ENCODE measurements around the gene FAM111A.

The FAM111A gene

DNA sequence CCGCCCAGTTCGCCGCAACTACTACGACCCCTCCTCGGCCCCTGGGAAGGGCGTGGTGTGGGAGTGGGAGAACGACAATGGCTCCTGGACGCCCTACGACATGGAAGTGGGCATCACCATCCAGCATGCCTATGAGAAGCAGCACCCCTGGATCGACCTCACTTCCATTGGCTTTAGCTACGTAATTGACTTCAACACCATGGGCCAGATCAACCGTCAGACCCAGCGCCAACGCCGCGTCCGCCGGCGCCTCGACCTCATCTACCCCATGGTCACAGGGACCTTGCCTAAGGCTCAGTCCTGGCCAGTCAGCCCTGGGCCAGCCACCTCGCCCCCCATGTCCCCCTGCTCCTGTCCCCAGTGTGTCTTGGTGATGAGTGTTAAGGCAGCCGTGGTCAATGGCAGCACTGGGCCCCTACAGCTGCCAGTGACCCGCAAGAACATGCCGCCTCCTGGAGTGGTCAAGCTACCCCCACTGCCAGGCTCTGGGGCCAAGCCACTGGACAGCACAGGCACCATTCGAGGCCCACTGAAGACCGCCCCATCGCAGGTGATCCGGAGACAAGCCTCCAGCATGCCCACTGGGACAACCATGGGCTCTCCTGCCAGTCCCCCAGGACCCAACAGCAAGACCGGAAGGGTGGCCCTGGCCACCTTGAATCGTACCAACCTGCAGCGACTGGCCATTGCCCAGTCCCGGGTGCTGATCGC is 39.2 kb downstream of the FAM111A start (continued):
- no peak for TF ChIP-seq GLIS2 (tag by site-specific recombination; IDR thresholded peaks at IDR 0.05)
- TF ChIP-seq ZNF560 (tag by site-specific recombination; IDR thresholded peaks at IDR 0.05; ENCODE audit: borderline replicate concordance) = no peak
- TF ChIP-seq, protein P1, sequence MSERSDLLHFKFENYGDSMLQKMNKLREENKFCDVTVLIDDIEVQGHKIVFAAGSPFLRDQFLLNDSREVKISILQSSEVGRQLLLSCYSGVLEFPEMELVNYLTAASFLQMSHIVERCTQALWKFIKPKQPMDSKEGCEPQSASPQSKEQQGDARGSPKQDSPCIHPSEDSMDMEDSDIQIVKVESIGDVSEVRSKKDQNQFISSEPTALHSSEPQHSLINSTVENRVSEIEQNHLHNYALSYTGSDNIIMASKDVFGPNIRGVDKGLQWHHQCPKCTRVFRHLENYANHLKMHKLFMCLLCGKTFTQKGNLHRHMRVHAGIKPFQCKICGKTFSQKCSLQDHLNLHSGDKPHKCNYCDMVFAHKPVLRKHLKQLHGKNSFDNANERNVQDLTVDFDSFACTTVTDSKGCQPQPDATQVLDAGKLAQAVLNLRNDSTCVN (tag by site-specific recombination; optimal IDR thresholded peaks at IDR 0.05) = no peak
- TF ChIP-seq ZNF776 (tag by site-specific recombination; IDR thresholded peaks at IDR 0.05; ENCODE audit: borderline replicate concordance) = no peak
- TF ChIP-seq ZNF561 (tag by site-specific recombination; IDR thresholded peaks at IDR 0.05; ENCODE audit: borderline replicate concordance) = no peak
- no peak for TF ChIP-seq ZNF544 (tag by site-specific recombination; IDR thresholded peaks at IDR 0.05)
- TF ChIP-seq ZSCAN16 (tag by site-specific recombination; IDR thresholded peaks at IDR 0.05) = no peak

DNA sequence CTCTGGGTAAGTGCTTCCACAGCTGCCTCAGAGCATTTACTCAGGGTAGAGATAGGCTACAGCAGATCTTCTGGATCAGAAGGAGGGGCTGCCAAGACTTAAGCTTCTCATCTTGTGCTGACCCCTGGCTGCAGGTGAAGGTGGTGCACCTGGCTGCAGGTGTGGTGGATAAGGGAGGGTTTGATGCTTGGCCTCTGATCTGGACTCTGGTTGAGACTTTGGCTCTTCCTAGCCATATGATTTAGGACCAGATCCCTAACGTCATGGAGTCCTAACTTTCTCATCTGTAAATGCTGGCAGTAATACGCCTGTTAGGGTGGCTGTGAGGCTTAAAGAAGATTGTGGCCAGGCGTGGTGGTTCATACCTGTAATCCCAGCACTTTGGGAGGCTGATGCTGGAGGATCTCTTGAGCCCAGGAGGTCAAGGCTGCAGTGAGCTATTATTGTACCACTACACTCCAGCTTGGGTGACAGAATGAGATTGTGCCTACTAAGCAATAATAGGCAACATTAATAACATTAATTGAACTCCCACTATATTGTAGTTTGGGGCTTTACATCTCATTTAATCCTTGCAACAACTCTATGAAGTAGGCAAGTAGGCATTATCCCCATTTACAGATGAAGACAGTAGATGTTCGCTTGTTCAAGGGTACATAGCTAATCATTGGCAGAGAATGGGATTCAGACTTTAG is 39.9 kb downstream of the FAM111A start:
- Histone ChIP-seq H3K4me3 (ENCODE audit: low read depth, low read length) (no peak overlapping the region), H3K36me3 (ENCODE audit: control insufficient read depth in 2 of 2, insufficient read depth in 1 of 2, low read length in 2 of 2) (peaks cover 0 to 22% of the 10 kb centered on the region in 2 experiments; a peak in 1 of 3 replicates), H3K9me3 (ENCODE audit: control insufficient read depth, insufficient read depth, low read depth, low read length) (no peaks in the 10 kb centered on the region), H3K27ac (ENCODE audit: extremely low read depth, low read depth, low read length) (no peak overlapping the region), H3K4me1 (ENCODE audit: control insufficient read depth, insufficient read depth, low read length) (no peaks in the 10 kb centered on the region)
- no peak for TF ChIP-seq YY1 (tag by site-specific recombination; IDR thresholded peaks at IDR 0.05)
- TF ChIP-seq, protein P2, sequence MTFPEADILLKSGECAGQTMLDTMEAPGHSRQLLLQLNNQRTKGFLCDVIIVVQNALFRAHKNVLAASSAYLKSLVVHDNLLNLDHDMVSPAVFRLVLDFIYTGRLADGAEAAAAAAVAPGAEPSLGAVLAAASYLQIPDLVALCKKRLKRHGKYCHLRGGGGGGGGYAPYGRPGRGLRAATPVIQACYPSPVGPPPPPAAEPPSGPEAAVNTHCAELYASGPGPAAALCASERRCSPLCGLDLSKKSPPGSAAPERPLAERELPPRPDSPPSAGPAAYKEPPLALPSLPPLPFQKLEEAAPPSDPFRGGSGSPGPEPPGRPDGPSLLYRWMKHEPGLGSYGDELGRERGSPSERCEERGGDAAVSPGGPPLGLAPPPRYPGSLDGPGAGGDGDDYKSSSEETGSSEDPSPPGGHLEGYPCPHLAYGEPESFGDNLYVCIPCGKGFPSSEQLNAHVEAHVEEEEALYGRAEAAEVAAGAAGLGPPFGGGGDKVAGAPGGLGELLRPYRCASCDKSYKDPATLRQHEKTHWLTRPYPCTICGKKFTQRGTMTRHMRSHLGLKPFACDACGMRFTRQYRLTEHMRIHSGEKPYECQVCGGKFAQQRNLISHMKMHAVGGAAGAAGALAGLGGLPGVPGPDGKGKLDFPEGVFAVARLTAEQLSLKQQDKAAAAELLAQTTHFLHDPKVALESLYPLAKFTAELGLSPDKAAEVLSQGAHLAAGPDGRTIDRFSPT (tag by site-specific recombination; IDR thresholded peaks at IDR 0.05) = no peak
- no peak for TF ChIP-seq SALL2 (tag by site-specific recombination; IDR thresholded peaks at IDR 0.05; ENCODE audit: borderline replicate concordance)
- TF ChIP-seq ZNF544 (tag by site-specific recombination; IDR thresholded peaks at IDR 0.05) = no peak
- TF ChIP-seq, protein P3, sequence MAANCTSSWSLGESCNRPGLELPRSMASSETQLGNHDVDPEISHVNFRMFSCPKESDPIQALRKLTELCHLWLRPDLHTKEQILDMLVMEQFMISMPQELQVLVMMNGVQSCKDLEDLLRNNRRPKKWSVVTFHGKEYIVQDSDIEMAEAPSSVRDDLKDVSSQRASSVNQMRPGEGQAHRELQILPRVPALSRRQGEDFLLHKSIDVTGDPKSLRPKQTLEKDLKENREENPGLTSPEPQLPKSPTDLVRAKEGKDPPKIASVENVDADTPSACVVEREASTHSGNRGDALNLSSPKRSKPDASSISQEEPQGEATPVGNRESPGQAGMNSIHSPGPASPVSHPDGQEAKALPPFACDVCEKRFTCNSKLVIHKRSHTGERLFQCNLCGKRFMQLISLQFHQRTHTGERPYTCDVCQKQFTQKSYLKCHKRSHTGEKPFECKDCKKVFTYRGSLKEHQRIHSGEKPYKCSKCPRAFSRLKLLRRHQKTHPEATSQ (tag by site-specific recombination; IDR thresholded peaks at IDR 0.05) = no peak
- no peak for TF ChIP-seq YY2 (tag by site-specific recombination; IDR thresholded peaks at IDR 0.05)
- ChIA-PET CTCF (interaction anchor here (1.0 to 1.4 kb wide), 3 partner anchors 11 to 246 kb away, joined by 3 to 4 read pairs (median 3); partner anchors contain the start of gene DTX4), POLR2A (no interaction called here)

DNA sequence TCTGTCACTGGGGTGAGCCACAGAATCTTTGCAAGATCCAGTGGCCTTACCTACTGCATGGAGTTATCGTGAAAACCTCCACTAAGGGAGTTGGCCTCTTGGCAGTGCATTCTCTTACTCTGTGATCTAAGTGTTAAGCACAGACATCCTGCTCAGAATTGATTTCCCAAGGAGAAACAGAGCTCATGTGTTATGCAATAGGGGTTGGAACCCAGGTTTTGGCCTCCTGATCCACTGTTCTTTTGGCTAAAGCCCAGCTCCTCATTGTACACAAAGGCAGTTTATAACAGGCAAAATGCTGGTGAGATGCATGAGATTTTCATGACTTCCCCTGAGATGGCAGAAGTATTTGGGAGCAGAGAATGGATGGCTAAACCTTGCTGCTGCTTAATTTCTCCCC is 41.1 kb downstream of the FAM111A start:
- Histone ChIP-seq H3K36me3 (ENCODE audit: control insufficient read depth in 2 of 2, insufficient read depth in 1 of 2, low read length in 2 of 2) (peaks cover 0 to 22% of the 10 kb centered on the region in 2 experiments; a peak in 1 of 3 replicates), H3K9me3 (ENCODE audit: control insufficient read depth, insufficient read depth, low read depth, low read length) (no peaks in the 10 kb centered on the region), H3K4me1 (ENCODE audit: control insufficient read depth, insufficient read depth, low read length) (no peaks in the 10 kb centered on the region), H3K4me3 (ENCODE audit: low read depth, low read length) (no peak overlapping the region), H3K27ac (ENCODE audit: extremely low read depth, low read depth, low read length) (no peak overlapping the region)
- ChIA-PET POLR2A (no interaction called here), CTCF (interaction anchor here (0.6 to 4.4 kb wide), 4 partner anchors 10 to 532 kb away, joined by 3 to 48 read pairs (median 4); partner anchors contain the start of gene DTX4)
- TF ChIP-seq HOXC10 (CRISPR knock-in tag; IDR thresholded peaks at IDR 0.05) (no peak), ZNF560 (tag by site-specific recombination; IDR thresholded peaks at IDR 0.05; ENCODE audit: borderline replicate concordance) (no peak), ZNF184 (tag by site-specific recombination; IDR thresholded peaks at IDR 0.05) (no peak), ZNF596 (tag by site-specific recombination; IDR thresholded peaks at IDR 0.05) (no peak)
- TF ChIP-seq, protein P4, sequence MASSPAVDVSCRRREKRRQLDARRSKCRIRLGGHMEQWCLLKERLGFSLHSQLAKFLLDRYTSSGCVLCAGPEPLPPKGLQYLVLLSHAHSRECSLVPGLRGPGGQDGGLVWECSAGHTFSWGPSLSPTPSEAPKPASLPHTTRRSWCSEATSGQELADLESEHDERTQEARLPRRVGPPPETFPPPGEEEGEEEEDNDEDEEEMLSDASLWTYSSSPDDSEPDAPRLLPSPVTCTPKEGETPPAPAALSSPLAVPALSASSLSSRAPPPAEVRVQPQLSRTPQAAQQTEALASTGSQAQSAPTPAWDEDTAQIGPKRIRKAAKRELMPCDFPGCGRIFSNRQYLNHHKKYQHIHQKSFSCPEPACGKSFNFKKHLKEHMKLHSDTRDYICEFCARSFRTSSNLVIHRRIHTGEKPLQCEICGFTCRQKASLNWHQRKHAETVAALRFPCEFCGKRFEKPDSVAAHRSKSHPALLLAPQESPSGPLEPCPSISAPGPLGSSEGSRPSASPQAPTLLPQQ (tag by site-specific recombination; IDR thresholded peaks at IDR 0.05) = no peak
- TF ChIP-seq, protein P5, sequence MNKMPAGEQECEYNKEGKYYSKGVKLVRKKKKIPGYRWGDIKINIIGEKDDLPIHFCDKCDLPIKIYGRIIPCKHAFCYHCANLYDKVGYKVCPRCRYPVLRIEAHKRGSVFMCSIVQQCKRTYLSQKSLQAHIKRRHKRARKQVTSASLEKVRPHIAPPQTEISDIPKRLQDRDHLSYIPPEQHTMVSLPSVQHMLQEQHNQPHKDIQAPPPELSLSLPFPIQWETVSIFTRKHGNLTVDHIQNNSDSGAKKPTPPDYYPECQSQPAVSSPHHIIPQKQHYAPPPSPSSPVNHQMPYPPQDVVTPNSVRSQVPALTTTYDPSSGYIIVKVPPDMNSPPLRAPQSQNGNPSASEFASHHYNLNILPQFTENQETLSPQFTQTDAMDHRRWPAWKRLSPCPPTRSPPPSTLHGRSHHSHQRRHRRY (tag by site-specific recombination; IDR thresholded peaks at IDR 0.05) = no peak
- TF ChIP-seq, protein P6, sequence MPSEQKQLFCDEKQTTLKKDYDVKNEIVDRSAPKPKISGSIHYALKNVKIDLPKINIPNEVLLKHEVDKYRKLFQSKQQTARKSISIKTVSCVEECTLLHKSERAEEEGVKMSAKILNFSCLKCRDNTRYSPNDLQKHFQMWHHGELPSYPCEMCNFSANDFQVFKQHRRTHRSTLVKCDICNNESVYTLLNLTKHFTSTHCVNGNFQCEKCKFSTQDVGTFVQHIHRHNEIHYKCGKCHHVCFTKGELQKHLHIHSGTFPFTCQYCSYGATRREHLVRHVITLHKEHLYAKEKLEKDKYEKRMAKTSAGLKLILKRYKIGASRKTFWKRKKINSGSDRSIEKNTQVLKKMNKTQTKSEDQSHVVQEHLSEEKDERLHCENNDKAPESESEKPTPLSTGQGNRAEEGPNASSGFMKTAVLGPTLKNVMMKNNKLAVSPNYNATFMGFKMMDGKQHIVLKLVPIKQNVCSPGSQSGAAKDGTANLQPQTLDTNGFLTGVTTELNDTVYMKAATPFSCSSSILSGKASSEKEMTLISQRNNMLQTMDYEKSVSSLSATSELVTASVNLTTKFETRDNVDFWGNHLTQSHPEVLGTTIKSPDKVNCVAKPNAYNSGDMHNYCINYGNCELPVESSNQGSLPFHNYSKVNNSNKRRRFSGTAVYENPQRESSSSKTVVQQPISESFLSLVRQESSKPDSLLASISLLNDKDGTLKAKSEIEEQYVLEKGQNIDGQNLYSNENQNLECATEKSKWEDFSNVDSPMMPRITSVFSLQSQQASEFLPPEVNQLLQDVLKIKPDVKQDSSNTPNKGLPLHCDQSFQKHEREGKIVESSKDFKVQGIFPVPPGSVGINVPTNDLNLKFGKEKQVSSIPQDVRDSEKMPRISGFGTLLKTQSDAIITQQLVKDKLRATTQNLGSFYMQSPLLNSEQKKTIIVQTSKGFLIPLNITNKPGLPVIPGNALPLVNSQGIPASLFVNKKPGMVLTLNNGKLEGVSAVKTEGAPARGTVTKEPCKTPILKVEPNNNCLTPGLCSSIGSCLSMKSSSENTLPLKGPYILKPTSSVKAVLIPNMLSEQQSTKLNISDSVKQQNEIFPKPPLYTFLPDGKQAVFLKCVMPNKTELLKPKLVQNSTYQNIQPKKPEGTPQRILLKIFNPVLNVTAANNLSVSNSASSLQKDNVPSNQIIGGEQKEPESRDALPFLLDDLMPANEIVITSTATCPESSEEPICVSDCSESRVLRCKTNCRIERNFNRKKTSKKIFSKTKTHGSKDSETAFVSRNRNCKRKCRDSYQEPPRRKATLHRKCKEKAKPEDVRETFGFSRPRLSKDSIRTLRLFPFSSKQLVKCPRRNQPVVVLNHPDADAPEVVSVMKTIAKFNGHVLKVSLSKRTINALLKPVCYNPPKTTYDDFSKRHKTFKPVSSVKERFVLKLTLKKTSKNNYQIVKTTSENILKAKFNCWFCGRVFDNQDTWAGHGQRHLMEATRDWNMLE (tag by site-specific recombination; conservative IDR thresholded peaks at IDR 0.05; ENCODE audit: low read depth) = no peak
